GM19438 (cell line): ENCODE measurements around the gene DRAXIN.

Experiments used
- ATAC-seq: cut with Tn5 transposase; IDR thresholded peaks from one replicate; pipeline ENCODE4 v1.9.1; 2021; ENCODE audit warnings: low read depth; ENCODE audit not compliant: unreplicated experiment

Gene DRAXIN

DNA sequence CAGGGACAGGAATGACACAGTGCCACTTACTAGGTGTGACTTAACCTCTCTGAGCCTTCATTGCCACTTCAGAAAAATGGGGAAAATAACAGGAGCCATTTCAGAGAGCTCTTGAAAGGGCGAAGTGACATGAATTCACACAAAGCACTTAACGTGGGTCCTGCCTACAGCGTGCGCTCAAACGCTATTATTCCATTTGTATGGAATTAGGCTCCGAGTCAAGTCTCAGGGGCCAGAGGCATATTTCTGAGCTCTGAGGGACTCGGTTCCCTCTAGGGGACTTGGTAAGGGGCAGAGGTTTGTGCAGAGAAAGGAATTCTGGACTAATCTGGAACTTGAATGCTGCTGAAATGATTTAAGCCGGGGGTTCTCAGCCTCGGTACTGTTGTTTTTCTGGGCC, 14.1 kb downstream of the DRAXIN start:
- ATAC-seq, result no peak

DNA sequence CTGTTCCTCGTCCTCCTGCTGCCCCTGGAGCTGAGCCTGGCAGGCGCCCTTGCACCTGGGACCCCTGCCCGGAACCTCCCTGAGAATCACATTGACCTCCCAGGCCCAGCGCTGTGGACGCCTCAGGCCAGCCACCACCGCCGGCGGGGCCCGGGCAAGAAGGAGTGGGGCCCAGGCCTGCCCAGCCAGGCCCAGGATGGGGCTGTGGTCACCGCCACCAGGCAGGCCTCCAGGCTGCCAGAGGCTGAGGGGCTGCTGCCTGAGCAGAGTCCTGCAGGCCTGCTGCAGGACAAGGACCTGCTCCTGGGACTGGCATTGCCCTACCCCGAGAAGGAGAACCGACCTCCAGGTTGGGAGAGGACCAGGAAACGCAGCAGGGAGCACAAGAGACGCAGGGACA, 14.8 kb downstream of the DRAXIN start:
- ATAC-seq, result no peak

DNA sequence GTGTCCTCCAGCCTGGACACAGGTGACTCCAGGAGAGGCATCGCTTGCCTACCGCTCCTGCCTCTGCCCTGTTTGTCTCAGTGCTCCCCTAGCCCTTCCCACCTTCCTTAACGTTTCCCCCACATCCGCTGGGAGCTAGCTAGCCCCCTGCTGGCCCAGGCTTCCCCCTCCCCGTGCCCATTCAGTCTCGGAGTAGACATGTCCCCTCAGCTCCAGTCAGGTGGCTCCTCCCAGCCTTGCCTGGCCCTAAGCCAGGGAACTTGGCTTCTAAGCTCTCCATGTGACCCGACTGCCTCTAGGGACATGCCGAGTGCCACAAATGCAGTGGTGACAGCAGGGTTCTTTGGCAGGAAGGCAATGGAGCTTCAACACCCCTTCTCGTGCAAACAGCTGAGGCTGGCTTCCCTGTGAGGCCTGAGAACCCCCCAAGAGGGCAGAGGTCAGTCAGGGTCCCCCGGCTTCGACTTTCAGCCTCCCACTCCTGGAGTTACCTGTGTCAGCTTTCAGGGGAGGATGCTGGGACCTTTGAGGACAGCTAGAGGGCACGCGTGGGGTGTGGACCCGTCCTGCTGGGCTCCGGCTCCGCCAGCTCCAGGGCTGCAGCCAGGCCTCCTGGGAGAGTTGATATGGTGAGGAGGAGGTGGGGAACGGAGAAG, 16.2 kb downstream of the DRAXIN start:
- no peak for ATAC-seq

DNA sequence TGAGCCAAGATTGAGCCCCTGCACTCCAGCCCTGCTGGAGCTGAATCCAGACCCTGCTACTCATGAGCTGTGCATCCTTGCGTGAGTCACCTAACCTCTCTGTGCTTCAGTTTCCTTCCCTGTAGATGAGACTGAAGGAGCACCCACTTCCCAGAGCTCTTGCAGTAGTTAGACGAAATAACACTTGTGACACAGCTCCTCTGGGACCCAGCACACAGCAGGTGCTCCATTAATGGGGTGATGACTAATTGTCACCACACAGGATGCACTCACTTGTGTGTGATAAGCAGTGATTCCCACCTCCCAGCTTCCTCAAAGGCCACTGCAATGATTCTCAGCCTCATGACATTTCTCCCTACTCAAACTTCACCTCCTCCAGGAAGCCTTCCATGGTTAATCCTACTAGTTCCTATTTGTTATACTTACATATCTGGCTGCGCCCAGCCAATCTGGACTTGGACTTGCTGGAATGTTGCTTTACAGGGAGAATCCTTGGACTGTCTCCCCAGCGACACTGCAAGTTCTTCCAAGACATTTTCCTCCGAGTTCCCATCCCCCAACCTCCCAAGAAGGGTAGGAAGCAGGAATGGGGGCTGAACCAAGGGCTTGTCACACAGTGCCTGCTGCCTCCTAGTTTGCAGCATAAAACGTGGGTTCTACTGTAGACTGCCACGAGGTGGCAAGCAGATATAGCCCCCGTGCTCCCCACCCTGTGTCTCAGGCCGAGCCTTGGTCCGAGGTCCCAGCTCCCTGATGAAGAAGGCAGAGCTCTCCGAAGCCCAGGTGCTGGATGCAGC, 17.2 kb downstream of the DRAXIN start:
- ATAC-seq, result no peak

DNA sequence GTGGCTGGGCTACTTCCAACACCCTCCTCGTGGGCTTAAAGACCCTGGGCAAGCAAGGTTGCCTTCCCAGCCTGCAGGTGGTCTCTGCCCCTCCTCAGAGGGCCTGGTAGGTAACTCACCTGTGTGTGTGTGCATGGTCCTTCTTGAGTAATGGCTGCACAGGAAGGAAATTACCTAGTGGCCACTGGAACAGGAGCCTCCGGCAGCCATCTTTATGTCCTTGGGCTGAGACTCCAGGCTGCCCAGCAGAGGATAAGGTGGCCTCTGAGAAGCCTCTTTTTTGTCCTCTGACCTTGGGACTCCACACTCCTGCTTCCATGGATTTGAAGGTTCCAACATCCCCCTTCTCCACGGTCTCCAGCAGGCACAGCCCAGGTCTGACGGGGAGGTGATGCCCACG, 20.0 kb downstream of the DRAXIN start:
- ATAC-seq, result no peak

DNA sequence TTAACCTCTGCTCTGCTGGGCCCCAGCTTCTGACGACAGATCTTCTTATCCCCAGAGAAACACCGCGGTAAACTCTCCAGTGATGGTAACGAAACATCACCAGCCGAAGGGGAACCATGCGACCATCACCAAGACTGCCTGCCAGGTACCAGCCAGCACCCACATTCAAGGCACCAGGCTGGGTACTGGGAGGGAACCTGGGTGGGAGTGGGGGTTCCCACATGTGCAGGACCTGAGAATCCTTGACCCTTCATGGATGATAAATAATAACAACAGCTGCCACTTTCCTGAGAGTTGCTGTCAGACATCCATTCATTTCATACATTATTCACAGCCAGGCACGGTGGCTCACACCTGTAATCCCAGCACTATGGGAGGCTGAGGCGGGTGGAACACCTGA, 20.8 kb downstream of the DRAXIN start:
- no peak for ATAC-seq

DNA sequence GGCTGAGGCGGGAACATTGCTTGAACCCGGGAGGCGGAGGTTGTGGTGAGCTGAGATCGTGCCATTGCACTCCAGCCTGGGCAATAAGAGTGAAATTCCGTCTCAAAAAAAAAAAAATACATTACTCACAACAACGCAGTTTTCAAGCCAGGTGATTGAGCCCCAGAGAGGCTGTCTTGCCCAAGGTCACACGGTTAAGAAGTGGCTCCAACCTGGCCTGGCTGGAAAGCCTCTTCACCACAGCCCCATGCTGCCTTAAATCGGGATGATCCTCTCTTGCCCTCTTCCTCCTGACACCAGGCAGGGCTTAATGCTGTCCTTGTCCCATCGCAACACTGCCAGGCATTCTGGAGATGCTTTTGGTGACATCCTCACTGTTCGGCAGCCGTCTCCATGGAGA, 21.6 kb downstream of the DRAXIN start:
- no peak for ATAC-seq

DNA sequence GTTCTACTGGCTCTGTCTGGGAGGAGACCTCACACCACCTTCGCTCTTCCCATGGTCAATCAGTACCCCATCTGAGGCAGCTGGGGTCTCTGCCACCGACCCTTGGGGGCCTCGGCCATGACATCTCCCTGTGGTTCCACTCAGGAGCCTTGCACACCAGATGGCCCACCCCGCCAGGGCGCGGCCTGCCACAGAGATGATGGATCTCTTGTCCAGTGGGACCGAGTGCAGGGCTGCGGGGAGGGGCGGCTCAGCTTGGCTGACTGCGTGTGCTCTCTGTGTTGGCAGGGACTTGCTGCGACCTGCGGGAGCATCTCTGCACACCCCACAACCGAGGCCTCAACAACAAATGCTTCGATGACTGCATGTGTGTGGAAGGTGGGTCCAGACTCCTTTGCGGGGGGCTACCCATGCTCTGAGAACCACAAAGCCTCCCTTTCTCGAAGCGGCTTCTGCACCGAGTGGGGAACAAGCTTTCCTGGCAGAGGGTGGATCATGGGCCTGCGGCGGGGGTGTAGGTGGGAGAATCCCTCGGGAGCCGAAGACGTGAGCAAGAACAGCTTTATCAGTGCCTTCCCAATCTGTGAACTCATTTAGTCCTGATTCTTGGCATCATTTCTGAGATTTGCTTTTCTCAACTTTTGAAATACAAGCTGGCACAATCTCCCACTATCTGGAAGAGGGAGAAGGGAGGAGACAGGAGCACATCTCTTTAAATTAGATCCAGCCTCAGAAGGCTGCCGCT, 23.5 kb downstream of the DRAXIN start:
- ATAC-seq, result no peak

DNA sequence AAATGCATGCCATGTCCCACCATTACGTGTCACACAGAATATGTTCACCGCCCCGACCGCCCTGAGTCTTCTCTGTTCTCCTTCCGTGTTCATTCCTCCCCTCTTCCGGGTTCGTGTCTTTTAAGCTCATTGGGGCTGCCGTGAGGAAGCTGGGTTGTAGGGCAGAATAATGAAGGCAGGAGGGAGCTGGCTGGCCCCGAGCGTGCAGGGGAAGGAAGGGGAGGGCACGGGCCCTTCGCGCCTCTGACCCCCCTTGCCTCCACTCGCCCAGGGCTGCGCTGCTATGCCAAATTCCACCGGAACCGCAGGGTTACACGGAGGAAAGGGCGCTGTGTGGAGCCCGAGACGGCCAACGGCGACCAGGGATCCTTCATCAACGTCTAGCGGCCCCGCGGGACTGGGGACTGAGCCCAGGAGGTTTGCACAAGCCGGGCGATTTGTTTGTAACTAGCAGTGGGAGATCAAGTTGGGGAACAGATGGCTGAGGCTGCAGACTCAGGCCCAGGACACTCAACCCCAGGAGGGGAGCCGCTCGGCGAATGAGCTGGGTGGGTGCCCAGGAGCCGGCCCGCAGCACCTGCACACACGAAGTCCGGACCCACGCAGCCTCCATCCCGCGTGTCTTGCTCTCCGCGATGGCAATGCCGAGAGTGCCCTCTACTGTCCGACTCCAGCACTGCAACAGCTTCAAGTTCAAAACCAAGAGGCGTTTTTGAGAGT, 28.0 kb downstream of the DRAXIN start:
- ATAC-seq, result no peak

DNA sequence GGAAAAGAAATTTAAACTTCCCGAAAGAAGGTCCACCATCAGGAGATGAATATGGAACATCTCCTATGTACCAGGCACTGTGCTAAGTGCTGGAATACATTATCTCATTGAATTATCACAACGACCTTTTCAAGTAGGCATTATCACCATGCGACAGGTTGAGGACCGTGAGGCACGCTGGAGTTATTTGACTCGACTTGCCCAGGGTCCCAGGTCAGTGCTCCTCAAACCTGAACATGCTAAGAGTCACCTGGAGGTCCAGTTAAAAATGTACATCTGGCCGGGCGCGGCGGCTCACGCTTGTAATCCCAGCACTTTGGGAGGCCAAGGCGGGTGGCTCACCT, 28.5 kb downstream of the DRAXIN start:
- ATAC-seq, result no peak

DNA sequence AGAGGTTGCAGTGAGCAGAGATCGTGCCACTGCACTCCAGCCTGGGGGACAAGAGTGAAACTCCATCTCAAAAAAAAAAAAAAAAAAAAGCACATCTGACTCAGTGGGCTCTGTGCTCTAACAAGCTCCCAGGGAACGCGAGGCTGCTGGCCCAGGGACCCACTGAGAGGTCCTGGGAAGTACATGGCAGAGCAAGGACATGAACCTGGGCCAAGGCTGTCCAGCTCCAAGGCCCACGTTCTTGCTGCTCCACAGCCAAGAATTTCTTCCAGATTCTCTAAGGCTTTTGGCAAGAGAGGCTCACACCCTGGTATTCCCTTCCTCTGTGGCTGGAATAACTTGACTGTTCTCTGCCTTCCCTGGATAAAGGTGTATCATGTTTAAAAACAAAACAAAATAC, 29.0 kb downstream of the DRAXIN start:
- no peak for ATAC-seq

DNA sequence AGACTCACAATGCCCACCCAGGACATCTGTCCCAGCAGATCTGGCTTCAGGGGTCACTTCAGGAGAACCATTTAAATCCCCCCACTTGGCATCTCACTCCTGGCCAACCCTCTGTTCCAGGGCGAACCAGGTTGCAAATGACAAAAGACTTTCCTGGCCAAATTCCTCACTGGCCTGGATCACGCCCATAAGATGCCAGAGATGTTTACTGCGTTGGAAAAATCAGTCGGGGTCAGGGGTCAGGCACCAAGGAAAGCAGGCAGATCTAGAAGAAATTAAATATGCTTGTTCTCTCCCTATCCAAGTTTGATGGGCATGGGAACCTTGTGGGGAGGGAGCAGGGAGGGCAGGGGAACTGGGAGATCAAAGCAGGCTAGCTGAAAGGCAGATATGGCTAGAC, 29.8 kb downstream of the DRAXIN start:
- ATAC-seq, result no peak

DNA sequence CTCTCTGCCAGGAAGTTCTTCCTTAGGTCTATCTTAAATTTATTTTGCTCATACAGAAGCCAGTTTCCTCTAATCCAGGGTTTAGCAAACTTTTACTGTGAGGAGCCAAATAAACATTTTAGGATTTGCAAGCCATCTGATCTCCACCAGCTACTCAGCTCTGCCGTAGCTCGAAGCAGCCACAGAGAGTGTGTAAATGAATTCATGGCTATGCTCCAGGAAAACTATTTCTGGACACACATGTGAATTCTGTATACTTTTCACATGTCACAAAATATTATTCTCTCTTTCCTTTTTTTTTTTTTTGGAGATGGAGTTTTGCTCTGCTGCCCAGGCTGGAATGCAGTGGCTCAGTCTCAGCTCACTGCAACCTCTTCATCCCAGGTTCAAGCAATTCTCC, 31.0 kb downstream of the DRAXIN start:
- no peak for ATAC-seq

DNA sequence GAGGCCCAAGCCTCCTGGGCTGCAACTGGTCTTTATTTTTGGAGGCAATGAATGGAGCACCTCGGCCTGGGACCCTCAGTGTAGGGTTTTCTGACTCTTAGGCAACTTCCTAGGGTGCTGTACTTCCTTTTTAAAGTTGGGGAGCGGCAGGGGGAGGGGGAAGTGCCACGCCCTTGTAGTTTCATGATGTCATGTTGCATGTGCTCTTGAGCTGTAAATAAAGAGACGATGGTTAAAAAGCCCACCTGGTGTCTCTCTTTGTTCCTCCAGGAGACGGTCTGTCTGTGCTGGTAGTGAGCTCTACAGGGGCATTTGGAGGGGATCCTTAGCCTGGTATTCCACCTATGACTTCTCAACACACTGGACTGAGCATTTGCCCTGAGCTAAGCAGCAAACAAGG, 34.1 kb downstream of the DRAXIN start:
- ATAC-seq, result no peak

DNA sequence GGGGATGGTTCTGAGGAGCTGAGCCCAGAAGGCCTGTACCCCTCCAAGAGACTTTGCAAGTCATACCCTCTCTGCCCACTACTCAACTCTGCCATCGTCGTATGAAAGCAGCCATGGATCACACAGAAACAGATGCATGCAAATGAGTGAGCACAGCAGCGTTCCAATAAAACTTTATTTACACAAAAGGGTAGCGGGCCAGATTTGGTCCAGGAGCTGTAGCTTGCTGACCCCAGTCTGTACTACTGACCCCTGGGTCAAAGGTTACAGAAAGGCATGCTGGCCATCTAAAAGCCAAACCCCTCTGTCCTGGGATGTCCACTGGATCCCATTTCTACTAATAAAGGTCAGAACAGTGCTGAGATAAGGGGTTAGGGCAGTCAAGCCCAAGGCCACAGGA, 35.6 kb downstream of the DRAXIN start:
- no peak for ATAC-seq

DNA sequence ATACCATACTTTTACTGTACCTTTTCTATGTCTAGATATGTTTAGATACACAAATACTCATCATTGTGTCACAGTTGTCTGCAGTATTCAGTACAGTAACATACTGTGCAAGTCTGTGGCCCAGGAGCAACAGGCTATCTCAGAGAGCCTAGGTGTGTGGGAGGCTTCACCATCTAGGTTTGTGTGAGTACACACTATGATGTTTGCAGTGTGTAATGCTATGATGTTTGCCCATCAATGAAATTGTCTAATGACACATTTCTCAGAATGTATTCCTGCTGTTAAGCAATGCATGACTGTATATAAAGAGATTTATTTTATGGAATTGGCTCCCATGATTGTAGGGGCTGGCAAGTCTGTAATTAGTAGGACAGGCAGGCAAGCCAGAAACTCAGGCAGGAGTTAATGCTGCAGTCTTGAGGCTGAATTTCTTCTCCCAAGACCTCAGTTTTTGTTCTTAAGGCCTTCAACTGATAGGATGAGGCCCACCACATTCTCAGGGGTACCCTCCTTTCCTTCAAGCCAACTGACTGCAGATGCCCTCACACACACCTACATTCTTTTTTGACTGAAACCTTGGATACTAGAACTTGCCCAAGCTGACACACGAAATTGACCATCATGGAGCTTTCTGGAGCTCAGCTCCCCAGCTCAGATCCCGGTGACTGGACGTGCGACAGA, 36.8 kb downstream of the DRAXIN start:
- no peak for ATAC-seq

DNA sequence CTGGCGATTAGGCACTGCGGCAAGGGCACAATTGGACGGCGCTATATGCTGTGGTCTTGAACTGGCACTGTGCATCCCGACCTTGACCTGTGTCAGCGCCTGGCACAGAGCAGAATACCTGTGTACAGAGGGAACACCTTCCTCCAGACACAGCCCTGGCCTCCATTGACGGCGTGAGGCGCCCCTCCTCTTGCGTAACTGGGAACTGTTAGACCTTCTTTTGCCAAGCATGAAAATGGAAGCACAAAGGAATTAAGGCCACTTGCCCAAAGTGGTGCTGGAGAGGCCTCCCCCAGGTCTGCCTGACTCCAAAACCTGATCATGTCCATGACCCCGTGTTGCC, 37.6 kb downstream of the DRAXIN start:
- ATAC-seq, result no peak

DNA sequence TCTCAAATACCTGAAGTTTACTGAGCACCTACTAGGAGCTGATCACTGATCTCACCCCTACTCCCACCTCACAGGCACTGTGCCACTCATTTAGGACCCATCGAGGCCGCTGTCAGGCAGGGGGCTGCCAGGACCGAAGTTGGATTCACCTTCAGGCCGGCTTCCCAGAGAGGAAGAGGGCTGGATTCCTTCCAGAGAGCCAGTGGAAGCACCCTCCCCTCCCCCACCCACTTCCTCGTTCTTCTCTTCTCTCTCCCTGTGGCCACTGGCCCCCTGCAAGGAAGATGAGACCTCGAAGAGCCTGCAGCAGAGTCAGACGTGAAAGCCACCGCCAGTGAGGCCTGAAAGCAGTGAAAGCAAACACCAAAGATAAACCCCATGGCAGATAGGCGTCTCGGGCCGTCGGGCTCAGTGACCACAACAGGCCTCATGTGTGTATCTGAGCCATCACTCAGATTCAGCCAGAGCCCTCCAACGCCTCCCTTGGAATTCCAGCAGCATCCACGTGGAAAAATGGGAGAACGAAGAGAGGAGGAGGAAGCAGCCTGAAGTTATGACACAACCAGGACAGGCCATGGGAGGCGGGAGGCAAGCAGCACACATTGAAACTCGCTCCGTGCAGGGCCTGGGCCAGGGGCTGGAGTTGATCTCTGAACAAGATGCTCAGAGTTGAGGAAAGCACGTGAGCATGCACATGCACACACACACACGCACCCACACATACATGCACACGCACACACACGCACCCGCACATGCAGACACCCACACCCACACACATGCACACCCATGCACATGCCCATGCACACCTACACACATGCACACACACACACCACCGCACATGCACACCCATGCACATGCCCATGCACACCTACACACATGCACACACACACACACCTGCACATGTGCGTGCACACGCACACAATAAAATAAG, 38.3 kb downstream of the DRAXIN start:
- ATAC-seq, result no peak

DNA sequence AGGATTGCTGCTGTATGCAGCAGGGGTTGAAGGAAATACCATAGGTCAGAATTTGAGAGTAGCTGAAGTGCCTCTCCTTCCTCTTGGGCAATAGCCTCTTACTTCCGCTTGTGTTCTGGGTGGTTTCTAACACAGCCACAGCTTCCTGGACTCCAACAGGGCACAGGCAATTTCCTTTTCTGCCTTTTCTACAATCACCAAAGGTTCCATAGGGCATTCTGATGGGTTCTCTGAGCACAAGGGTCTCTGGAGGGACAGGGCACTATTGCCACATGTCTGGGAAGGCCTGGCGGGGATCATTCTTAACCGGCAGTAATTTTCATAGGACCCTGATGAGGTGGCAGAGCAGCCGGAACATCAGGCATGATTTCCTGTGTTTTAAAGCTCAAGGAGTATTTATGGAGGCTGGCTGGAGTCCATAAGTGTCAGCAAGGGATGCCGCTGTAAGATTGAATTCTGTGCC, 39.0 kb downstream of the DRAXIN start:
- no peak for ATAC-seq
